Stimulated activated CD4-positive, alpha-beta T cell treated with anti-CD3 and anti-CD28 coated beads, Interleukin-4, amount 100 ng/mL, for 48 hours (primary cell): ENCODE results near the gene MARCHF6.
"Not testable (repeated sequence)": the region's sequence is repeated elsewhere in the genome, so short reads cannot be mapped to it uniquely, and the experiment has no call there.

Source experiments
- DNase-seq, 2 donors: peaks; one replicate each; pipeline ENCODE4 v3.0.0-alpha.2; 2020; ENCODE audit warnings: low read depth in 2 of 2

MARCHF6 gene

GRCh38 chr5:10324518-10325370, 28.8 kb upstream of the MARCHF6 start:
- DNase-seq = no peak

GRCh38 chr5:10328323-10328722, 25.2 kb upstream of the MARCHF6 start:
- no peak for DNase-seq

GRCh38 chr5:10329446-10329819, 24.1 kb upstream of the MARCHF6 start:
- DNase-seq = no peak

- DNase-seq = no peak
Observed at GRCh38 chr5:10329820-10330481, 23.5 kb upstream of the MARCHF6 start.

GRCh38 chr5:10330511-10331230, 22.8 kb upstream of the MARCHF6 start:
- DNase-seq = no peak

- DNase-seq = no peak
Observed at GRCh38 chr5:10331341-10331796, 22.1 kb upstream of the MARCHF6 start.

- DNase-seq = no peak
Observed at GRCh38 chr5:10332301-10332700, 21.2 kb upstream of the MARCHF6 start.

- no peak for DNase-seq
Observed at GRCh38 chr5:10333154-10334006, 20.1 kb upstream of the MARCHF6 start.

GRCh38 chr5:10334831-10335230, 18.7 kb upstream of the MARCHF6 start:
- no peak for DNase-seq

- DNase-seq = no peak
Observed at GRCh38 chr5:10335711-10336470, 17.6 kb upstream of the MARCHF6 start.

- no peak for DNase-seq
Observed at GRCh38 chr5:10337107-10337506, 16.4 kb upstream of the MARCHF6 start.

GRCh38 chr5:10337986-10338385, 15.5 kb upstream of the MARCHF6 start:
- DNase-seq = no peak

GRCh38 chr5:10338686-10339057, 14.8 kb upstream of the MARCHF6 start:
- DNase-seq = no peak

GRCh38 chr5:10339058-10339811, 14.3 kb upstream of the MARCHF6 start:
- DNase-seq = no peak

- no peak for DNase-seq
Observed at GRCh38 chr5:10339958-10340357, 13.5 kb upstream of the MARCHF6 start.

GRCh38 chr5:10343486-10343885, 10.0 kb upstream of the MARCHF6 start:
- DNase-seq = no peak

- not testable (repeated sequence) for DNase-seq
Observed at GRCh38 chr5:10344461-10345106, 8.9 kb upstream of the MARCHF6 start.

GRCh38 chr5:10348258-10348657, 5.2 kb upstream of the MARCHF6 start:
- no peak for DNase-seq

- DNase-seq = no peak
Observed at GRCh38 chr5:10351199-10351905, 2.1 kb upstream of the MARCHF6 start.
